DND-41 (cell line): ENCODE measurements around the gene CYTH3.

Experiments
- ATAC-seq: fragments of 200-7000 bp; cut with Tn5 transposase; 3 replicates; pipeline ENCODE4 v1.9.1; 2021; ENCODE audit warnings: low read depth; ENCODE audit not compliant: insufficient read depth
- DNase-seq: peaks from one replicate; pipeline ENCODE4 v3.0.0-alpha.2; 2020
- H2AFZ ChIP-seq: 2 replicates; pipeline ENCODE4 v1.6.0; 2012; ENCODE audit warnings: low read depth, low read length
- H3K27ac ChIP-seq: 2 replicates; pipeline ENCODE4 v1.5.1; 2012; ENCODE audit warnings: low read length, inconsistent platforms
- H3K27me3 ChIP-seq: fragments of 200-600 bp; sonication (generic); 2 replicates; pipeline ENCODE4 v1.6.0; 2012; ENCODE audit warnings: low read length, mild to moderate bottlenecking, inconsistent platforms; ENCODE audit not compliant: insufficient read depth, poor library complexity
- H3K36me3 ChIP-seq: 2 replicates; pipeline ENCODE4 v1.5.1; 2012; ENCODE audit warnings: low read length, inconsistent platforms; ENCODE audit not compliant: insufficient read depth
- H3K4me1 ChIP-seq: 2 replicates; pipeline ENCODE4 v1.5.1; 2012; ENCODE audit warnings: mild to moderate bottlenecking, low read length; ENCODE audit not compliant: insufficient read depth
- H3K4me2 ChIP-seq: 2 replicates; pipeline ENCODE4 v1.6.0; 2012; ENCODE audit warnings: mild to moderate bottlenecking, moderate library complexity, low read length, inconsistent platforms; ENCODE audit not compliant: insufficient read depth
- H3K4me3 ChIP-seq, 2 experiments: fragments of 200-600 bp in 1 of 2; shearing (Covaris generic) in 1 of 2; 2 replicates each; pipeline ENCODE4 v1.5.1; 2012 to 2016; ENCODE audit warnings: inconsistent platforms in 2 of 2, low read length in 2 of 2, mild to moderate bottlenecking in 2 of 2, low read depth in 1 of 2, moderate library complexity in 1 of 2
- H3K79me2 ChIP-seq: 2 replicates; pipeline ENCODE4 v1.6.0; 2012; ENCODE audit warnings: low read length, inconsistent platforms; ENCODE audit not compliant: insufficient read depth
- H3K9ac ChIP-seq: 2 replicates; pipeline ENCODE4 v1.6.0; 2012; ENCODE audit warnings: low read depth, mild to moderate bottlenecking, inconsistent platforms, low read length, moderate library complexity
- H3K9me3 ChIP-seq: 2 replicates; pipeline ENCODE4 v1.5.1; 2012; ENCODE audit warnings: low read length, moderate library complexity, mild to moderate bottlenecking, inconsistent platforms; ENCODE audit not compliant: insufficient read depth, severe bottlenecking
- H4K20me1 ChIP-seq: 2 replicates; pipeline ENCODE4 v1.6.0; 2012; ENCODE audit warnings: low read length; ENCODE audit not compliant: insufficient read depth
- CTCF ChIP-seq: IDR thresholded peaks from 2 replicates; pipeline ENCODE4 v1.5.1; 2012; ENCODE audit warnings: borderline replicate concordance, low read length, moderate library complexity, mild to moderate bottlenecking; ENCODE audit not compliant: poor library complexity, severe bottlenecking; ENCODE audit errors: extremely low read depth
- EZH2 ChIP-seq: IDR thresholded peaks from 3 replicates; pipeline ENCODE4 v1.6.1; 2012; ENCODE audit warnings: borderline replicate concordance, low read depth, mild to moderate bottlenecking, moderate library complexity, low read length, inconsistent platforms; ENCODE audit not compliant: severe bottlenecking

The CYTH3 gene

GRCh38 chr7:6143997-6144396 lies 128.4 kb downstream of the CYTH3 start:
- Histone ChIP-seq H2AFZ (no peak overlapping the region), H3K79me2 (no peaks in the 10 kb centered on the region), H4K20me1 (no peaks in the 10 kb centered on the region; the same call in 1 of the 2 replicates), H3K4me1 (no peaks in the 10 kb centered on the region), H3K9ac (no peak overlapping the region), H3K4me3 (no peak overlapping the region), H3K27ac (no peak overlapping the region), H3K4me2 (no peak overlapping the region), H3K36me3 (peaks cover 86% of the 10 kb centered on the region), H3K9me3 (no peaks in the 10 kb centered on the region), H3K27me3 (no peaks in the 10 kb centered on the region)
- DNase-seq (no peak), ATAC-seq (no peak)
- TF ChIP-seq EZH2 (no peak), CTCF (no peak)

- ATAC-seq (no peak), DNase-seq (no peak)
- Histone ChIP-seq H3K27me3 (no peaks in the 10 kb centered on the region), H4K20me1 (0 out of 2 replicates have a peak, but pooled peaks cover 4% of the 10 kb centered on the region), H3K79me2 (no peaks in the 10 kb centered on the region), H3K36me3 (peaks cover 84% of the 10 kb centered on the region), H3K27ac (no peak overlapping the region), H2AFZ (no peak overlapping the region), H3K4me3 (no peak overlapping the region), H3K9ac (no peak overlapping the region), H3K4me2 (no peak overlapping the region), H3K4me1 (no peaks in the 10 kb centered on the region), H3K9me3 (no peaks in the 10 kb centered on the region)
- TF ChIP-seq CTCF (no peak), EZH2 (no peak)
Measured at GRCh38 chr7:6142871-6143380, 129.5 kb downstream of the CYTH3 start.

- H3K4me3 ChIP-seq: no peak overlapping the region
- peaks cover 79% of the 10 kb centered on the region for H3K36me3 ChIP-seq
- no peaks in the 10 kb centered on the region for H3K4me1 ChIP-seq
- no peaks in the 10 kb centered on the region for H3K27me3 ChIP-seq
- peaks cover 9% of the 10 kb centered on the region; the same call in 1 of the 2 replicates for H4K20me1 ChIP-seq
- no peak overlapping the region for H2AFZ ChIP-seq
- no peak overlapping the region for H3K4me2 ChIP-seq
- no peak for TF ChIP-seq CTCF
- TF ChIP-seq EZH2: no peak
- no peak for ATAC-seq
- DNase-seq: no peak
- no peak overlapping the region for H3K9ac ChIP-seq
- H3K27ac ChIP-seq: no peak overlapping the region
- peaks cover 6% of the 10 kb centered on the region for H3K79me2 ChIP-seq
- no peaks in the 10 kb centered on the region for H3K9me3 ChIP-seq
Measured at GRCh38 chr7:6139189-6139996, 133.0 kb downstream of the CYTH3 start.
